GM23338 (cell line): ENCODE data around the gene OPN4.

Experiments used
- CREB1 ChIP-seq: fragments of 250-450 bp; sonication (Bioruptor Pico); IDR thresholded peaks from 2 replicates; pipeline ENCODE4 v1.5.0; 2020; ENCODE audit warnings: low read depth, mild to moderate bottlenecking, moderate library complexity
- CTCF ChIP-seq, 2 experiments: fragments of 200-600 bp in 1 of 2; sonication (generic) in 1 of 2; conservative IDR thresholded peaks; 2 replicates each; pipeline versions ENCODE4 v1.5.1 to v1.6.1; 2016 to 2017; ENCODE audit warnings: antibody characterized with exemption in 2 of 2, low read depth in 2 of 2, mild to moderate bottlenecking in 2 of 2, moderate library complexity in 1 of 2
- EZH2 ChIP-seq: fragments of 200-600 bp; sonication (generic); IDR thresholded peaks from one replicate; pipeline ENCODE4 v1.8.0; 2017; ENCODE audit warnings: antibody characterized with exemption, mild to moderate bottlenecking, low read depth; ENCODE audit not compliant: unreplicated experiment
- EZH2phosphoT487 ChIP-seq: fragments of 200-600 bp; sonication (generic); IDR thresholded peaks from one replicate; pipeline ENCODE4 v1.8.1; 2018; ENCODE audit warnings: antibody characterized with exemption; ENCODE audit not compliant: unreplicated experiment
- JUNB ChIP-seq: IDR thresholded peaks from one replicate; pipeline ENCODE4 v1.6.1; 2016; ENCODE audit warnings: antibody characterized with exemption; ENCODE audit not compliant: unreplicated experiment
- NANOG ChIP-seq: IDR thresholded peaks from 2 replicates; pipeline ENCODE4 v1.6.1; 2016; ENCODE audit warnings: antibody characterized with exemption, borderline replicate concordance
- POLR2AphosphoS5 ChIP-seq: IDR thresholded peaks from 2 replicates; pipeline ENCODE4 v1.6.1; 2016; ENCODE audit warnings: antibody characterized with exemption, low read depth
- STAT1 ChIP-seq: IDR thresholded peaks from one replicate; pipeline ENCODE4 v1.6.1; 2016; ENCODE audit warnings: antibody characterized with exemption; ENCODE audit not compliant: unreplicated experiment
- ZNF114 ChIP-seq: fragments of 250-450 bp; sonication (Bioruptor Pico); IDR thresholded peaks from 2 replicates; pipeline ENCODE4 v1.5.0; 2020; ENCODE audit warnings: mild to moderate bottlenecking, moderate library complexity
- ZNF331 ChIP-seq: fragments of 250-450 bp; sonication (Bioruptor Pico); IDR thresholded peaks from 2 replicates; pipeline ENCODE4 v1.5.0; 2020; ENCODE audit warnings: low read depth, mild to moderate bottlenecking, moderate library complexity
- TF ChIP-seq, protein P1 (sequence below): IDR thresholded peaks from one replicate; pipeline ENCODE4 v1.6.1; 2018; ENCODE audit warnings: antibody characterized with exemption; ENCODE audit not compliant: unreplicated experiment
- TF ChIP-seq, protein P2 (sequence below): IDR thresholded peaks from 2 replicates; pipeline ENCODE4 v1.6.1; 2016; ENCODE audit warnings: antibody characterized with exemption
- TF ChIP-seq, protein P3 (sequence below): fragments of 250-450 bp; sonication (Bioruptor Pico); IDR thresholded peaks from 2 replicates; pipeline ENCODE4 v1.5.0; 2020; ENCODE audit warnings: mild to moderate bottlenecking, moderate library complexity

- TF ChIP-seq CTCF (conservative IDR thresholded peaks at IDR 0.05; ENCODE audit: low read depth in 2 of 2) (no peak), EZH2phosphoT487 (no peak), CREB1 (CRISPR knock-in tag) (no peak), POLR2AphosphoS5 (no peak), JUNB (no peak), NANOG (no peak), EZH2 (no peak), ZNF114 (CRISPR knock-in tag) (no peak), ZNF331 (CRISPR knock-in tag) (no peak), STAT1 (no peak)
- TF ChIP-seq, protein P1, sequence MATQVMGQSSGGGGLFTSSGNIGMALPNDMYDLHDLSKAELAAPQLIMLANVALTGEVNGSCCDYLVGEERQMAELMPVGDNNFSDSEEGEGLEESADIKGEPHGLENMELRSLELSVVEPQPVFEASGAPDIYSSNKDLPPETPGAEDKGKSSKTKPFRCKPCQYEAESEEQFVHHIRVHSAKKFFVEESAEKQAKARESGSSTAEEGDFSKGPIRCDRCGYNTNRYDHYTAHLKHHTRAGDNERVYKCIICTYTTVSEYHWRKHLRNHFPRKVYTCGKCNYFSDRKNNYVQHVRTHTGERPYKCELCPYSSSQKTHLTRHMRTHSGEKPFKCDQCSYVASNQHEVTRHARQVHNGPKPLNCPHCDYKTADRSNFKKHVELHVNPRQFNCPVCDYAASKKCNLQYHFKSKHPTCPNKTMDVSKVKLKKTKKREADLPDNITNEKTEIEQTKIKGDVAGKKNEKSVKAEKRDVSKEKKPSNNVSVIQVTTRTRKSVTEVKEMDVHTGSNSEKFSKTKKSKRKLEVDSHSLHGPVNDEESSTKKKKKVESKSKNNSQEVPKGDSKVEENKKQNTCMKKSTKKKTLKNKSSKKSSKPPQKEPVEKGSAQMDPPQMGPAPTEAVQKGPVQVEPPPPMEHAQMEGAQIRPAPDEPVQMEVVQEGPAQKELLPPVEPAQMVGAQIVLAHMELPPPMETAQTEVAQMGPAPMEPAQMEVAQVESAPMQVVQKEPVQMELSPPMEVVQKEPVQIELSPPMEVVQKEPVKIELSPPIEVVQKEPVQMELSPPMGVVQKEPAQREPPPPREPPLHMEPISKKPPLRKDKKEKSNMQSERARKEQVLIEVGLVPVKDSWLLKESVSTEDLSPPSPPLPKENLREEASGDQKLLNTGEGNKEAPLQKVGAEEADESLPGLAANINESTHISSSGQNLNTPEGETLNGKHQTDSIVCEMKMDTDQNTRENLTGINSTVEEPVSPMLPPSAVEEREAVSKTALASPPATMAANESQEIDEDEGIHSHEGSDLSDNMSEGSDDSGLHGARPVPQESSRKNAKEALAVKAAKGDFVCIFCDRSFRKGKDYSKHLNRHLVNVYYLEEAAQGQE: no peak
- TF ChIP-seq, protein P2, sequence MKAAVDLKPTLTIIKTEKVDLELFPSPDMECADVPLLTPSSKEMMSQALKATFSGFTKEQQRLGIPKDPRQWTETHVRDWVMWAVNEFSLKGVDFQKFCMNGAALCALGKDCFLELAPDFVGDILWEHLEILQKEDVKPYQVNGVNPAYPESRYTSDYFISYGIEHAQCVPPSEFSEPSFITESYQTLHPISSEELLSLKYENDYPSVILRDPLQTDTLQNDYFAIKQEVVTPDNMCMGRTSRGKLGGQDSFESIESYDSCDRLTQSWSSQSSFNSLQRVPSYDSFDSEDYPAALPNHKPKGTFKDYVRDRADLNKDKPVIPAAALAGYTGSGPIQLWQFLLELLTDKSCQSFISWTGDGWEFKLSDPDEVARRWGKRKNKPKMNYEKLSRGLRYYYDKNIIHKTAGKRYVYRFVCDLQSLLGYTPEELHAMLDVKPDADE: no peak
- TF ChIP-seq, protein P3, sequence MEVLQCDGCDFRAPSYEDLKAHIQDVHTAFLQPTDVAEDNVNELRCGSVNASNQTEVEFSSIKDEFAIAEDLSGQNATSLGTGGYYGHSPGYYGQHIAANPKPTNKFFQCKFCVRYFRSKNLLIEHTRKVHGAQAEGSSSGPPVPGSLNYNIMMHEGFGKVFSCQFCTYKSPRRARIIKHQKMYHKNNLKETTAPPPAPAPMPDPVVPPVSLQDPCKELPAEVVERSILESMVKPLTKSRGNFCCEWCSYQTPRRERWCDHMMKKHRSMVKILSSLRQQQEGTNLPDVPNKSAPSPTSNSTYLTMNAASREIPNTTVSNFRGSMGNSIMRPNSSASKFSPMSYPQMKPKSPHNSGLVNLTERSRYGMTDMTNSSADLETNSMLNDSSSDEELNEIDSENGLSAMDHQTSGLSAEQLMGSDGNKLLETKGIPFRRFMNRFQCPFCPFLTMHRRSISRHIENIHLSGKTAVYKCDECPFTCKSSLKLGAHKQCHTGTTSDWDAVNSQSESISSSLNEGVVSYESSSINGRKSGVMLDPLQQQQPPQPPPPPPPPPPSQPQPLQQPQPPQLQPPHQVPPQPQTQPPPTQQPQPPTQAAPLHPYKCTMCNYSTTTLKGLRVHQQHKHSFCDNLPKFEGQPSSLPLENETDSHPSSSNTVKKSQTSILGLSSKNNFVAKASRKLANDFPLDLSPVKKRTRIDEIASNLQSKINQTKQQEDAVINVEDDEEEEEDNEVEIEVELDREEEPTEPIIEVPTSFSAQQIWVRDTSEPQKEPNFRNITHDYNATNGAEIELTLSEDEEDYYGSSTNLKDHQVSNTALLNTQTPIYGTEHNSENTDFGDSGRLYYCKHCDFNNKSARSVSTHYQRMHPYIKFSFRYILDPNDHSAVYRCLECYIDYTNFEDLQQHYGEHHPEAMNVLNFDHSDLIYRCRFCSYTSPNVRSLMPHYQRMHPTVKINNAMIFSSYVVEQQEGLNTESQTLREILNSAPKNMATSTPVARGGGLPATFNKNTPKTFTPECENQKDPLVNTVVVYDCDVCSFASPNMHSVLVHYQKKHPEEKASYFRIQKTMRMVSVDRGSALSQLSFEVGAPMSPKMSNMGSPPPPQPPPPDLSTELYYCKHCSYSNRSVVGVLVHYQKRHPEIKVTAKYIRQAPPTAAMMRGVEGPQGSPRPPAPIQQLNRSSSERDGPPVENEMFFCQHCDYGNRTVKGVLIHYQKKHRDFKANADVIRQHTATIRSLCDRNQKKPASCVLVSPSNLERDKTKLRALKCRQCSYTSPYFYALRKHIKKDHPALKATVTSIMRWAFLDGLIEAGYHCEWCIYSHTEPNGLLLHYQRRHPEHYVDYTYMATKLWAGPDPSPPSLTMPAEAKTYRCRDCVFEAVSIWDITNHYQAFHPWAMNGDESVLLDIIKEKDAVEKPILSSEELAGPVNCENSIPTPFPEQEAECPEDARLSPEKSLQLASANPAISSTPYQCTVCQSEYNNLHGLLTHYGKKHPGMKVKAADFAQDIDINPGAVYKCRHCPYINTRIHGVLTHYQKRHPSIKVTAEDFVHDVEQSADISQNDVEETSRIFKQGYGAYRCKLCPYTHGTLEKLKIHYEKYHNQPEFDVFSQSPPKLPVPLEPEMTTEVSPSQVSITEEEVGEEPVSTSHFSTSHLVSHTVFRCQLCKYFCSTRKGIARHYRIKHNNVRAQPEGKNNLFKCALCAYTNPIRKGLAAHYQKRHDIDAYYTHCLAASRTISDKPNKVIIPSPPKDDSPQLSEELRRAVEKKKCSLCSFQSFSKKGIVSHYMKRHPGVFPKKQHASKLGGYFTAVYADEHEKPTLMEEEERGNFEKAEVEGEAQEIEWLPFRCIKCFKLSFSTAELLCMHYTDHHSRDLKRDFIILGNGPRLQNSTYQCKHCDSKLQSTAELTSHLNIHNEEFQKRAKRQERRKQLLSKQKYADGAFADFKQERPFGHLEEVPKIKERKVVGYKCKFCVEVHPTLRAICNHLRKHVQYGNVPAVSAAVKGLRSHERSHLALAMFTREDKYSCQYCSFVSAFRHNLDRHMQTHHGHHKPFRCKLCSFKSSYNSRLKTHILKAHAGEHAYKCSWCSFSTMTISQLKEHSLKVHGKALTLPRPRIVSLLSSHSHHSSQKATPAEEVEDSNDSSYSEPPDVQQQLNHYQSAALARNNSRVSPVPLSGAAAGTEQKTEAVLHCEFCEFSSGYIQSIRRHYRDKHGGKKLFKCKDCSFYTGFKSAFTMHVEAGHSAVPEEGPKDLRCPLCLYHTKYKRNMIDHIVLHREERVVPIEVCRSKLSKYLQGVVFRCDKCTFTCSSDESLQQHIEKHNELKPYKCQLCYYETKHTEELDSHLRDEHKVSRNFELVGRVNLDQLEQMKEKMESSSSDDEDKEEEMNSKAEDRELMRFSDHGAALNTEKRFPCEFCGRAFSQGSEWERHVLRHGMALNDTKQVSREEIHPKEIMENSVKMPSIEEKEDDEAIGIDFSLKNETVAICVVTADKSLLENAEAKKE (CRISPR knock-in tag): no peak
These were observed 19.7 kb downstream of the OPN4 start for GRCh38 chr10:86673827-86674581.
